Measurements from ENCODE around the gene NCOA1.

Gene NCOA1

GRCh38 chr2:24620936-24621335 is 129.9 kb downstream of the NCOA1 start:
- DNase-seq (ENCODE audit: low read depth in 1 of 2, low spot score in 1 of 2) = no peak
- Histone ChIP-seq H3K4me3 (replicated peaks; ENCODE audit: insufficient read depth, low read length) (no peak overlapping the region), H3K27ac (replicated peaks) (no peak overlapping the region), H3K27me3 (ENCODE audit: insufficient read depth, poor library complexity, severe bottlenecking) (no peaks in the 10 kb centered on the region)
- no peak for TF ChIP-seq CTCF (IDR thresholded peaks at IDR 0.05; ENCODE audit: insufficient read depth, low read length)
- no peak for TF ChIP-seq POLR2AphosphoS5 (IDR thresholded peaks at IDR 0.05; ENCODE audit: low read depth)
- no peak for TF ChIP-seq SPI1 (IDR thresholded peaks at IDR 0.05; ENCODE audit: borderline replicate concordance, low read depth)
- TF ChIP-seq GABPA (IDR thresholded peaks at IDR 0.05; ENCODE audit: low read depth) = no peak
- TF ChIP-seq REST (IDR thresholded peaks at IDR 0.05; ENCODE audit: insufficient replicate concordance, low read depth) = no peak

GRCh38 chr2:24621779-24622538 is 130.9 kb downstream of the NCOA1 start:
- DNase-seq (ENCODE audit: low read depth in 1 of 2, low spot score in 1 of 2) = no peak
- H3K27ac ChIP-seq (replicated peaks) = no peak overlapping the region
- no peak for TF ChIP-seq SPI1 (IDR thresholded peaks at IDR 0.05; ENCODE audit: borderline replicate concordance, low read depth)
- TF ChIP-seq POLR2AphosphoS5 (IDR thresholded peaks at IDR 0.05; ENCODE audit: low read depth) = no peak
- no peak for TF ChIP-seq REST (IDR thresholded peaks at IDR 0.05; ENCODE audit: insufficient replicate concordance, low read depth)
- TF ChIP-seq CTCF (IDR thresholded peaks at IDR 0.05; ENCODE audit: insufficient read depth, low read length) = no peak
- no peak for TF ChIP-seq GABPA (IDR thresholded peaks at IDR 0.05; ENCODE audit: low read depth)

GRCh38 chr2:24623535-24623934 is 132.5 kb downstream of the NCOA1 start:
- Histone ChIP-seq H3K4me3 (replicated peaks; ENCODE audit: insufficient read depth, low read length) (no peak overlapping the region), H3K27ac (replicated peaks) (no peak overlapping the region), H3K27me3 (ENCODE audit: insufficient read depth, poor library complexity, severe bottlenecking) (no peaks in the 10 kb centered on the region)
- no peak for DNase-seq (ENCODE audit: low read depth in 1 of 2, low spot score in 1 of 2)
- TF ChIP-seq CTCF (IDR thresholded peaks at IDR 0.05; ENCODE audit: insufficient read depth, low read length) (no peak), GABPA (IDR thresholded peaks at IDR 0.05; ENCODE audit: low read depth) (no peak), REST (IDR thresholded peaks at IDR 0.05; ENCODE audit: insufficient replicate concordance, low read depth) (no peak), POLR2AphosphoS5 (IDR thresholded peaks at IDR 0.05; ENCODE audit: low read depth) (no peak), SPI1 (IDR thresholded peaks at IDR 0.05; ENCODE audit: borderline replicate concordance, low read depth) (no peak)

More at GRCh38 chr2:24621779-24622538, 130.9 kb downstream of the NCOA1 start:
- no peaks in the 10 kb centered on the region for H3K27me3 ChIP-seq (ENCODE audit: insufficient read depth, poor library complexity, severe bottlenecking)
- H3K4me3 ChIP-seq (replicated peaks; ENCODE audit: insufficient read depth, low read length) = no peak overlapping the region

Data from HL-60 (cell line).